ENCODE results near the gene RASSF9.

The RASSF9 gene

GRCh38 chr12:85755760-85756159 is 80.4 kb downstream of the RASSF9 start:
- DNase-seq (ENCODE audit: low spot score), result no peak
- no peak for TF ChIP-seq CTCF (IDR thresholded peaks at IDR 0.05; ENCODE audit: extremely low read depth, missing control alignments)
